ENCODE data around the gene BABAM2. TPM values are rescaled to one million over a fixed set of nuclear protein-coding genes. Genes with fewer than 3 reads are reported as not detected.

BABAM2 gene
- total RNA-seq, 3 donors from 2014 or later, result 34.8 to 42.4 (median 41.3) TPM

- peak in 2 of 3 donors; percentile 19 to 53 for DNase-seq
- TF ChIP-seq, protein P1, sequence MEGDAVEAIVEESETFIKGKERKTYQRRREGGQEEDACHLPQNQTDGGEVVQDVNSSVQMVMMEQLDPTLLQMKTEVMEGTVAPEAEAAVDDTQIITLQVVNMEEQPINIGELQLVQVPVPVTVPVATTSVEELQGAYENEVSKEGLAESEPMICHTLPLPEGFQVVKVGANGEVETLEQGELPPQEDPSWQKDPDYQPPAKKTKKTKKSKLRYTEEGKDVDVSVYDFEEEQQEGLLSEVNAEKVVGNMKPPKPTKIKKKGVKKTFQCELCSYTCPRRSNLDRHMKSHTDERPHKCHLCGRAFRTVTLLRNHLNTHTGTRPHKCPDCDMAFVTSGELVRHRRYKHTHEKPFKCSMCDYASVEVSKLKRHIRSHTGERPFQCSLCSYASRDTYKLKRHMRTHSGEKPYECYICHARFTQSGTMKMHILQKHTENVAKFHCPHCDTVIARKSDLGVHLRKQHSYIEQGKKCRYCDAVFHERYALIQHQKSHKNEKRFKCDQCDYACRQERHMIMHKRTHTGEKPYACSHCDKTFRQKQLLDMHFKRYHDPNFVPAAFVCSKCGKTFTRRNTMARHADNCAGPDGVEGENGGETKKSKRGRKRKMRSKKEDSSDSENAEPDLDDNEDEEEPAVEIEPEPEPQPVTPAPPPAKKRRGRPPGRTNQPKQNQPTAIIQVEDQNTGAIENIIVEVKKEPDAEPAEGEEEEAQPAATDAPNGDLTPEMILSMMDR (IDR thresholded peaks at IDR 0.05), result no peak
These were observed 457.6 kb downstream of the BABAM2 start for GRCh38 chr2:28348149-28348567.

GRCh38 chr2:28348921-28349320 is 458.4 kb downstream of the BABAM2 start:
- no peaks in the 10 kb centered on the region for H3K9me3 ChIP-seq
- no peak overlapping the region for H3K4me3 ChIP-seq
- no peaks in the 10 kb centered on the region for H3K36me3 ChIP-seq (ENCODE audit: low read depth)
- intact Hi-C loops (cut with DNase I, micrococcal nuclease), result no loop called here
- no peaks in the 10 kb centered on the region for H3K4me1 ChIP-seq (ENCODE audit: low read depth)
- ATAC-seq, result no peak
- TF ChIP-seq, protein P1 (IDR thresholded peaks at IDR 0.05), result no peak
- peak in 1 of 3 donors; percentile 11 for DNase-seq

More at GRCh38 chr2:28348149-28348567, 457.6 kb downstream of the BABAM2 start:
- Histone ChIP-seq H3K9me3 (no peaks in the 10 kb centered on the region), H3K36me3 (ENCODE audit: low read depth) (no peaks in the 10 kb centered on the region), H3K4me3 (no peak overlapping the region), H3K4me1 (ENCODE audit: low read depth) (no peaks in the 10 kb centered on the region)
- intact Hi-C loops (cut with DNase I, micrococcal nuclease), result no loop called here
- ATAC-seq, result peak; percentile 14

- intact Hi-C loops (cut with DNase I, micrococcal nuclease), result no loop called here
- H3K36me3 ChIP-seq (ENCODE audit: low read depth), result no peaks in the 10 kb centered on the region
- ATAC-seq, result no peak
- peak in 1 of 3 donors; percentile 15 for DNase-seq
- no peak overlapping the region for H3K4me3 ChIP-seq
- H3K4me1 ChIP-seq (ENCODE audit: low read depth), result no peaks in the 10 kb centered on the region
- no peaks in the 10 kb centered on the region for H3K9me3 ChIP-seq
- TF ChIP-seq, protein P1 (IDR thresholded peaks at IDR 0.05), result no peak
These were observed 459.1 kb downstream of the BABAM2 start for GRCh38 chr2:28349546-28350165.

- Histone ChIP-seq H3K9me3 (no peaks in the 10 kb centered on the region), H3K4me1 (ENCODE audit: low read depth) (peaks cover under 1% of the 10 kb centered on the region), H3K36me3 (ENCODE audit: low read depth) (no peaks in the 10 kb centered on the region), H3K4me3 (no peak overlapping the region)
- no peak for ATAC-seq
- TF ChIP-seq, protein P1 (IDR thresholded peaks at IDR 0.05), result no peak
- intact Hi-C loops (cut with DNase I, micrococcal nuclease), result no loop called here
- peak in 1 of 3 donors; percentile 22 for DNase-seq
These were observed 459.7 kb downstream of the BABAM2 start for GRCh38 chr2:28350196-28350595.

DNA sequence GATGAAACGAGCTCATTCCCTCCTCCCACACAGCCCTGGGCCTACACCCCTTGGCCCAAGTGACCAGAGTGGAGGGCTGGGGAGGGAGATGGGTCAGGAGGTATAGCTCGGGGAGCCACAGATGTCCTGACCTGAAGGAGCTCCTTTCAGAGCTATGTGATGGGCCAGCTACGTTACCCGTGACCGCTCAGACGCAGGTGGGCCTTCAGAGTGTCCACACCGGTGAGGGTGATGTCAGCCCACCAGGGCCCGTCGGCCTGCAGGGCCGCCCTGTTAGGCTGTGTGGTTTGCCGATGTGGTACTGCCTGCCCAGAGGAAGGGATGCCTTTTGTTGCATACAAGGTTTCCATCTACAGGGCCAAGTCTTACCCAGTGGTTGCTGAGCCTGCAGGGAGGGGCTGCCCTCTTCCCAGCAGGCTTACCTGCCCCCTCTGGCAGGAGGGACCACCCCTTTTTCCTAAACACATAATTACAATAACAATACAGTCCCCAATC is 460.3 kb downstream of the BABAM2 start:
- H3K4me3 ChIP-seq, result no peak overlapping the region
- ATAC-seq (no peak), DNase-seq (peak in 1 of 3 donors; percentile 17)
- TF ChIP-seq, protein P1 (IDR thresholded peaks at IDR 0.05), result no peak
- no peaks in the 10 kb centered on the region for H3K36me3 ChIP-seq (ENCODE audit: low read depth)
- intact Hi-C loops (cut with DNase I, micrococcal nuclease), result no loop called here
- H3K9me3 ChIP-seq, result no peaks in the 10 kb centered on the region
- peaks cover 7% of the 10 kb centered on the region for H3K4me1 ChIP-seq (ENCODE audit: low read depth)

Measured in mucosa of descending colon (tissue), 3 donors.